ENCODE measurements around the gene PRELP.

Gene PRELP

DNA sequence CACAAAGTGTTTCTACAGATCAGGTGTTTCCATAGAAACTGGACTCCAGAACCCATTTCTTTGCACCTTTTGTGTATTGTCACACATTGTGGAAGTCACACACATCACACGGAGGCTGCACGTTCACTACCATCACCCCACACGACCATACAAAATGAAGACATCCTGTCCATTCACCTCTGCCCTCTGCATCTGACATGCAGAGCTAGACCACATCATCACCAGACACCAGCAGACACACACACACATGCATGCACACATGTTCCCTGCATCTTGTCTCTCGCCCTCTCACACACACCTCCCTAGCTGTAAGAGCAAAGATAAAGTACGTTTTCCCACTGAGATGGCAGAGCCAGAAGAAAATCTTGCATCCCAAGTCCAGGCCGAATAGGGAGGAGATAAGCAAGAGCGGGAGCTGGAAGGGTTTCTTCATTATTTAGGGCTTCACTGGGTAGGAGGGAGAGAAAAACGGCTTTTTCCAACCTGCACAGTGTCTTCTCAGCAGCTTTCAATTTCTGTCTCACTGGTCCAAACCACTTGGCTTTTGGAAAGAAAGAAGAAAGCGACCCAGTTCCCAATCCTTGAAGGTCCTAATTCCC lies 709 bp downstream of the PRELP start:
- DNase-seq (ENCODE audit: extremely low read depth in 1 of 2, low read depth in 1 of 2) = no peak

DNA sequence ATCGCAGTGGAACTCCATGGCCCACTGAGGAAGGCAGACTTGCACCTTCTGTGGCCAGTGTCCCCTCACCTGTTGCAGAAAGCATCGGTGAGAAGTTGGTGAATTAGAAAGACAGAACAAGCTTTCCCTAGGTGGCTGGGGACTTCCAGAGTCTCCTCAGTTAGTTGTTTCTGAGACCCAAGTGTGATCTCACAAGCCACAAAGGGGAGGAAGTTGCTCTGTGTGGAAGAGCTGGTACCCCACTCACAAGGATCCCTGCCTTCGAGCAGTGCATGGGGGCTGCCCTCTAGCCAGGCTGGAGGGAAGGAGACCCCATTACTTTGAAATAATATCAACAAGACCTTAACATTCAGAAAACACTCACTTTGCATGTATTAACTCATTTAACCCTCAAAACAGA lies 2.1 kb downstream of the PRELP start:
- no peak for DNase-seq (ENCODE audit: extremely low read depth in 1 of 2, low read depth in 1 of 2)

DNA sequence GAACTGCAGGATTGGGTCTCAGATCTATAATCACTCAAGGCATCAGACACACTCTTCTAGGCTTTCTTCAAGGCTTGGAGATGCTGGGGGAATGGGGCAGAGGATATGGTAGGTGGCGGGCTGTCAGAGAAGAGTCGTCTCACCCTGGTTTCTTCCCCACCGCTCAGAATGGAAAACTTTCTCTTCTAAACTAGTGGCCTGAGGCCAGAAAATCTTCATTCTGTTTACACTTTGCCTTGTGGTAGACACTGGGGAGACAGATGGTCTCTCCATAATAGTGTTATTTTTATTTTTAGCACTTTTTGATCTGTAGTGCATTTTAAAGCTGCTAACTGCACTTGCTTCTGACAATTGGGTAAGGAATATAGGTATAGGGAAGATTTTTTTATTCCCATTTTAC lies 2.6 kb downstream of the PRELP start:
- DNase-seq (ENCODE audit: extremely low read depth in 1 of 2, low read depth in 1 of 2) = no peak

DNA sequence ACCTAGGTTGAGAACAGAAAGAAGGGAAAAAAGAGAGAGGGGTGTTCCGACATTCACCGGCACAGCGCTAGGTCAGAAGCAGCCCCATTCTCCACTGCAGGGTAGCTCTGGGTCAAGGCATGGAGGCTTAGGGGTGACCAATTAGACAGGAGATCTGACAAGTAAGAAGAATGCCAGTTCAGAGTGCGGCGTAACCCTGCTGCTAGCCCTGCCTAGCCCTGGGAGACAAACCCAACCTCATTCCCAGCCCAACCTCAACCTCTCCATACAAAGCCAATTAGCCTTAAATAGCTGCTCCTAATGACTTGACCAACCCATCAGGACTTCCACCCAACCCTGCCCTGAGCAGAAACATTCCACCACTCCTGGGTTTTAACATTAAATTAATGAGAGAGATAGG lies 3.4 kb downstream of the PRELP start:
- no peak for DNase-seq (ENCODE audit: extremely low read depth in 1 of 2, low read depth in 1 of 2)

DNA sequence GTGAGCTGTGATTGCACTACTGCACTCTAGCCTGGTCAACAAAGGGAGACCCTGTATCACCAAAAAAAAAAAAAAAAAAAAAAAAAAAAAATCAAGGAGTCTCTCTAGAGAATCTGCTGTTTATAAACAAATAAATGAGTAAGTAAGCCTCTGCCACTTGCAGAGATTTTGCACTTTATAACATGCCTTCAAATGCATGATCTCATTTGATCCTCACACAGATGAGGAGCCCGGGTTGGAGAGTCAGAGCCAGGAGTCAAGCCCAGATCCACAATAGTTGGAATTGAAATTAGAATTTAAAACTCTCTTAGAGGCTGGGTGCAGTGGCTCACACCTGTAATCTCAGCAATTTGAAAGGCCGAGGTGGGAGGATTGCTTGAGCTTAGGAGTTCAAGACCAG lies 4.0 kb downstream of the PRELP start:
- DNase-seq (ENCODE audit: extremely low read depth in 1 of 2, low read depth in 1 of 2) = no peak

DNA sequence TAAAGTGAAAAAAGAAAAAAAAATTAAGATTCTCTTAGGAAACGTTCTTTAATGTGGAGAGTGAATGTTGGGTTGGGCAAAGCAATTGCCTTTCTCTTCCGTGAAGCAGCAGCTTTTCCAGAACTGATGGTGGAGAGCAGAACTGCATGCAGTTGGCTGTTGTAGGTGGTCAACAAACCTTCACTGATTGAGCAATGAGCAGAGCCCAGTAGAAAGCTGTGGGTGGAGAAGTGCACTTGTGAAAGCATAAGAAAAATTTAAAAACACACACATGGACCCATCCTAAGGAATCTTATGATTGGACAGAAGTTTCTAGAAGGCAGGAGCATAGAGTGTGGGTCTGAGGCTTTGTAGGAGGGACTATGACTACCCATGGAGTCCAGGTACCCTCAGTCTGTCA lies 4.5 kb downstream of the PRELP start:
- DNase-seq (ENCODE audit: extremely low read depth in 1 of 2, low read depth in 1 of 2) = no peak

DNA sequence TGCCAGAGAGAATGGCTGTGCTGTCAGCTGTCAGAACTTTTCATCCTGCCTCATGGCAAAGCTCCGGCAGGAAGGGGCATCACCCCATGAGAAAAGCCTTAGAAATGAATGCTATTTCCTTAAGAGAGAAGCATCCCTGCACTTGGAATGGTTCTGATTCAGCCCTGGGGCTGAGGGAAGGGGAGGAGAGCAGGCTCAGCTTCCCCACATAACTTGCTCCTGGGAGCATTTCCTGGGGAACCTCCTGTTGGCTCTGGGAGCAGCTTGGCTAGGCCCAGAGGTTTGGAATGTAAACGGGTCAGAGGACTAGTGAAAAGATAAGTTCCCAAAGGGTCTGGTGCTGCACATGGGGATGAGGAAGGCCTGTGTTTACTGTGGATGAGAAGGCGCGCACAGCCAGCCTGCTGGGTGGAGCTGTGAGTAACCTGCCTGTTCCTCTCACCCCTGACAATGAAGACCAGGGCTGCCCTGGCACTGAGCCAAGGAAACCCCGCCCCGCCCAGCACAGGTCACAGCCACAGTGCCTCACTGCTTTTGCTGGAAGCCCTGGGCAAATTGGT lies 5.0 kb downstream of the PRELP start:
- DNase-seq (ENCODE audit: extremely low read depth in 1 of 2, low read depth in 1 of 2) = peak in 1 of 2 donors; percentile 20

DNA sequence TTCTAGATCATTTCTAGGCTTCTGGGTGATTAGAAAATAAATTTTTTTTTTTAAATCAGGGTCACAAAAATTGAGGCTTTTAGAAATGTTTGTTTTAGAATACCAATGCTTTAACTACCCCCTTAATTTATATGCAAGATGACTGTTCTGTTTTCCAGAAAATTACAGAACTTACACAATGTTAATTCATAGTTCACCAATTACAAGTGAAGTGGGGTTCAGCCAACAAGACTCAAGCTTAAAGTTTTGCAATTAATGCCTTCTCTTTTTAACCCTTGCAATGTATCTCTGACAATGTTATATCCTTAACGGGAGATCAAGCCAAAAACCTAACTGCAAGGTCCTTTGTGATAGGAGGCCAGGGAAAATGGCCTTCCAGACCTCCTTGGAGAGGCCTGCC lies 5.6 kb downstream of the PRELP start:
- DNase-seq (ENCODE audit: extremely low read depth in 1 of 2, low read depth in 1 of 2) = no peak

DNA sequence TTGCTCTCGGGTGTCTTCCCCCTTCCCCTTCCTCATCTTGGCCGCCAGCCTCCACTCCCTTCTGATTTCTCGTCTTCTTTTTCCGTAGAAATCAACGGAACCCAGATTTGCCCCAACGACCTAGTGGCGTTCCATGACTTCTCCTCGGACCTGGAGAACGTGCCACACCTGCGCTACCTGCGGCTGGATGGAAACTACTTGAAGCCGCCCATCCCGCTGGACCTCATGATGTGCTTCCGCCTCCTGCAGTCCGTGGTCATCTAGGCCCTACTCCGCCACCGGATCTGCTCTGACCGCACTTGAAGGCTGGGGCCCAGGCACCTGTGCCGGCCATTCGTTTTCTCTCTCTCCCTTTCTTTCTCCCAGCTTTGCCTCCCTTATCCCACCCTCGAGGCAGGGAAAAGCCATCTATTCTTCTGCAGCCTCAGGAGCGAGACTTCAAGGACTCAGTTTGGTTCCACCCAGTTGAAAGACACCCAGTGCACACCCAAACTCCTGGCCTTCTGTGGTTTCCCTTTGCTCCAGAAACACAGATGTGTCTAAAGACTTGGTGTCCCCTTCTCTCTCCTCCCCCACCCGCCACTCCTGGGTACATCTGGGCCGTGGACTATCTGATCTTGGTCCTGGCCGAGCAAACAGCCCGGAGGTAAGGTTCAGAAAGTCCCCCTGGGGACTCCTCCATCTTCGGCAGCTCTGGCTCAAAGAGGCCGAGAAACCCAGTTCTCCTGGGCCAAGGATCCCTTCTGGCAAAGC lies 11.2 kb downstream of the PRELP start:
- DNase-seq (ENCODE audit: extremely low read depth in 1 of 2, low read depth in 1 of 2) = no peak

DNA sequence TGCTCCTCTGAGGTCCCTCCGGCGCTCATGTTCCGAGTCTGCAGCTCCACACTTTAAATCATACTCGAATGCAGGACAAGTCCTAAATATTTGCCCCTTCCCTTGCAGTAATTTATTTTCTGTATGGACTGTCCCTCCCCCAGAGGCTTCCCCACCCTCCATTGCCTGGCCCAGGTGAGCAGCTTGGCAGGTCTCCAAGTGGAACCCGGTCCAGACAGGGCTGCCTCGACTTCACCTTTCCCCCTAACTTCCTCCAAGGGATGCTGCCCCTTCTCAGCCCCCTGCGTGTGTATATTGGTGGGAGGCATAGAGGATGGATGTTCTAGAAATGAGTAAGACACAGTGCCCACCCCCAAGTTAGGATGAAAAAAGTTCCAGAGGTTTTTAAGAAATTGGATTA lies 12.9 kb downstream of the PRELP start:
- no peak for DNase-seq (ENCODE audit: extremely low read depth in 1 of 2, low read depth in 1 of 2)

DNA sequence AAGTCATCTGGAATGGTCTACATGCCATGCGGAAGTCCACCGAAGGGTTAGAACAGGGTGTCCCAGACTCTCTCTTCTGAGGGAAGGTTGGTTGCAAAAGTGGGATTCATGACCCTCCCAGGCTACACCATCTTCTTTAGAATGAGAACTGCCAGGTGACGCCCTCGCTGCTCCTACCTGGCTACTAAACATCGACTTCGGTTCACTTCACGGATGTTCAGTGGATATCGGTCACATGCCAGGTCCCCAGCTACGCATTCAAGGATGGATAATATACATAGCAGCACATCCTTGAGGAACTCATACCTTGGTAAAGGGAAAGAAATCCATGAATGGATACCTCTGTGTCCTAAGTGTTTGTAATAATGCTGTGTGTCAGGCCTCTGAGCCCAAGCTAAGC lies 15.0 kb downstream of the PRELP start:
- DNase-seq (ENCODE audit: extremely low read depth in 1 of 2, low read depth in 1 of 2) = no peak

DNA sequence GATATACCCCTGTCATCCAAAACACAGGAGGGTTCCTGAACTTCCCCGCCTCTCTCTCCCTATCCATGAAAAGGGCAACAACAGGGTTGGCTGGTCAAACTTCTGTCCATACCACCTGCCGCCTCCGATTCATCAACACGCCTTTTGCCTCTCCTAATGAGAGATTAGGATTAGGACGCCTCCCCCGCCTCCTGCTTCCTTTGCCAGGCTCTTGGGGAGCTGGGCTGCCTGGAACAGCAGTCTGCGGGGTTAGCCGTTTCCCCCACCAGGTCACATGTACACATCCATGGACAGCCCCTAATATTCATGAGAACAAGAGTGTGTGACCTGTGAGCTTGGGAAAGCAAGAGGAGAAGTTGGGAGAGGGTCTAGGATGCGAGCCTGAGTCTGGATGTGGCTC lies 16.1 kb downstream of the PRELP start:
- no peak for DNase-seq (ENCODE audit: extremely low read depth in 1 of 2, low read depth in 1 of 2)

DNA sequence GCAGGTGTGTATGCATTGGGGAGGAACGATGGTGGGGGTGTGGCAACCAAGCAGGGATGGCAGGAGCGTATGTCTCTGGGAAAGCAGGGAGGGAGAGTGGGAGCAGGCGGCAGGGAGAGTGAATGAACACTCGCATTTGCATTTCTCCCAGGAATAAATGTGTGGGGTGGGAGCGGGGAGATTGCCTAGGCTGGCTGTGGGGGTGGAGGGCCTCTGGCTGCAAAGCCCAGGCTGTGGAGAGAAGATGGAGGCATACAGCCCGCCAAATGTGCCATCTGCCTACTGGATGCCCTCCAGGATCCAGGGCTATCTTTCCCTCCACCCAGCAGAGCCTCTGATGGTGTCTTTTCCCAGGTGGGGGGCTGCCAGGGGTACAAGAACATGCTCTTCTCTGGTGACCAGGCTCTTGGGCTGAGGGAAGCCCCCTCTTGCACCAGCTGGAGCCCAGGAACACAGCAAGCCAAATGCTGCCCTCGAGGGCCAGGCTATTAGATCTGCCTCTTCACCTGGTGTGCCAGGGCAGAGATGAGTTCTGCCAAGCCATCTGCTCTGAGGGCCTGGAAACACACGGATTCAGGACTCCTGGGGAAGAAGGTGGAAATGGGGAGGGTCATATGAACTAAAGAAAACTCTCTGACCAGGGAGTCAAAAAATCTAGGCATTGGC lies 16.6 kb downstream of the PRELP start:
- DNase-seq (ENCODE audit: extremely low read depth in 1 of 2, low read depth in 1 of 2) = no peak

DNA sequence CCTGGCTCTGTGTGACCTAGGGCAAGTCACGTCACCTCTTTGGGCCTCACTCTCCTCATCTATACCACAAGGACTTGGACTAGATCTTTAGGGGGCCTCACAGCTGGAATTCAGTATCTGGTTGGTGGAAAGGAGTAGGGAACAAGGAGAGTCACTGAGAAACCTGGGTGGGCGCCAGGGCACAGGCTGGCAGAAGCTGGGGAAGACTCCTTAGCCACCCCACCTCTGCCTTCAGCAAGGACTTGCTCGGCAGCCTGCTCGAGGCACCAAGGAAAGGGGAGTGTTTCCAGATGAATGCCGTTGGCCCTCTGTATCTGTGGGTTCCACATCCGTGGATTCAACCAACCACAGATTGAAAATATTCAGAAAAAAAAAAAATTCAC lies 17.1 kb downstream of the PRELP start:
- no peak for DNase-seq (ENCODE audit: extremely low read depth in 1 of 2, low read depth in 1 of 2)

DNA sequence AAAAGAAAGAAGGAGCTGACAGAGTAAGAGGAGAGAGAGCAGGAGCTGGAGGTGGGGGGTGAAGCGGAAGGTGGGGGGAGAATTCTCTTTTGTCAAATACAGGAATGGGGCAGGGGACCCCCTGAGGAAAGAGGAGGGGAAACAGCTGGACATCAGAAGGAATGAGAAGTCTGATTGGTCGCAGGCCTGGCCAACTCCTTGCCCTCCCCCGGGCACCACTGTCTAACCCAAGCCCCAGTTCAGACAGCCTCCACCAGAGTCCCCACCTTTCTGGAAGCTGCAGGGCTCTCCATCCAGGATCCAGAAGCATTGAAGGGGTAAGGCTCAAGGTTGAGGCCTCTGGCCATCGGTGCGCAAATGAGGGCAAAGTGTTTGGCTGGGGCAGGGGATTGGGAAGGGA lies 18.3 kb downstream of the PRELP start, which contains the start of gene OPTC:
Gene OPTC (plus strand): TSS at position 253 of the 400 bp plus-strand sequence. CDS start 1,853 bp downstream, outside the sequence.
- no peak for DNase-seq (ENCODE audit: extremely low read depth in 1 of 2, low read depth in 1 of 2)

DNA sequence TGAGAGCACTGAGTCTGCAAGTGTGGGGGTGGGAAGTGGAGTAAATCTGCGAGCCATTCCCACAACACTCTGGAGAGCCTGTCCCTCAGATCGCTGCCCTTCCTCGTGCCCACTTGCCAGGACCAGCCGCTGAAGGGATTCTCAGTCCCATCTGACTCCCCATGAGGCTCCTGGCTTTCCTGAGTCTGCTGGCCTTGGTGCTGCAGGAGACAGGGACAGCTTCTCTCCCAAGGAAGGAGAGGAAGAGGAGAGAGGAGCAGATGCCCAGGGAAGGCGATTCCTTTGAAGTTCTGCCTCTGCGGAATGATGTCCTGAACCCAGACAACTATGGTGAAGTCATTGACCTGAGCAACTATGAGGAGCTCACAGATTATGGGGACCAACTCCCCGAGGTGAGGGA lies 20.2 kb downstream of the PRELP start:
- no peak for DNase-seq (ENCODE audit: extremely low read depth in 1 of 2, low read depth in 1 of 2)

DNA sequence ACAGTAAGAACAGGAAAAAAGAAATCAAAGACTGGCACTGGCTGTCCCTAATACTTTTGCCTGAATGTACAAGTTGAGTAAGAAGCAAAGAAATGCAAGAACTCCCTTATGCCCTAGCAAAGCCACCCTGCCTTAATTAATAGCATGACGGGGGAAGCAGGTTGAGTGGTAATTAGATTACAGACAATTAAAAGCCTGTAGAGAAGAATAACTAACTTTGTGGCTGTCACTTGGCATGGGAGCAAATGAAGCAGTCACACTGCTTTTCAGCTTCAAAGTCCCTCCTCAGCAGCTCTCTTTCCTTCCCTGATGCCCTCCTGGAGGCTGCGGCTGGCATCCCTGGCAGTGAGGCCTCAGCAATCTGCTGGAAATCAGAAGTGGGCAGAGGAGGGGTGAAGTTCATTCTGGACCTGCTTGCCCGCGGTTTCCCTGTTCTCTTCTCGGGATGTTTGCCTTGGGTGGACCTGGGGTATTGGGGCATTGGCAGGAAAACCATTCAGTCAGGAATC lies 21.7 kb downstream of the PRELP start:
- no peak for DNase-seq (ENCODE audit: extremely low read depth in 1 of 2, low read depth in 1 of 2)

DNA sequence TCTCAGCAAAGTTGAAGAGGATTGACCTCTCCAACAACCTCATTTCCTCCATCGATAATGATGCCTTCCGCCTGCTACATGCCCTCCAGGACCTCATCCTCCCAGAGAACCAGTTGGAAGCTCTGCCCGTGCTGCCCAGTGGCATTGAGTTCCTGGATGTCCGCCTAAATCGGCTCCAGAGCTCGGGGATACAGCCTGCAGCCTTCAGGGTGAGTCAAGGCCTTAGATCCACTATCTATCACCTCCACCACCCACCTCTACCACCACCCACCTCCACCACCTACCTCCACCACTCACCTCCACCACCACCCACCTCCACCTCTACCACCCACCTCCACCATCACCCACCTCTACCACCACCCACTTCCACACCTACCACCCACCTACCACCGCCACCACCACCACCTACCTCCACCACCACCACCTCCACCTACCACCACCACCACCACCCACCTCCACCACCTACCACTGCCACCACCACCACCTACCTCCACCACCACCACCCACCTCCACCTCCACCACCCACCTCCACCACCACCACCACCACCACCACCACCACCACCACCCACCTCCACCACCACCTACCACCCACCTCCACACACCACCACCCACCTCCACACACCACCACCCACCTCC lies 24.2 kb downstream of the PRELP start:
- no peak for DNase-seq (ENCODE audit: extremely low read depth in 1 of 2, low read depth in 1 of 2)

DNA sequence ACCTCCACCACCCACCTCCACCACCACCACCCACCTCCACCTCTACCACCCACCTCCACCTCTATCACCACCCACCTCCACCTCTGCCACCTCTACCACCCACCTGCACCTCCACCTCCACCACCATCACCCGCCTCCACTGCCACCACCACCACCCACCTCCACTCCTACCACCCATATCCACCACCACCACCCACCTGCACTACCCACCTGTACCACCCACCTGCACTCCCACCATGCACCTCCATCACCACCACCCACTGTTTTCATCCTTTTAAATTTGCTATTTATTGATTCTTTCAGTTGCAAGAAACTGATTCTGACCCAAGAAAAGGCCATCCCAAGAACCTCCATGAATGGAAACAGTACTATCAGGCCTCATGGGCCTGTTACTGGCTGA lies 24.7 kb downstream of the PRELP start:
- no peak for DNase-seq (ENCODE audit: extremely low read depth in 1 of 2, low read depth in 1 of 2)

DNA sequence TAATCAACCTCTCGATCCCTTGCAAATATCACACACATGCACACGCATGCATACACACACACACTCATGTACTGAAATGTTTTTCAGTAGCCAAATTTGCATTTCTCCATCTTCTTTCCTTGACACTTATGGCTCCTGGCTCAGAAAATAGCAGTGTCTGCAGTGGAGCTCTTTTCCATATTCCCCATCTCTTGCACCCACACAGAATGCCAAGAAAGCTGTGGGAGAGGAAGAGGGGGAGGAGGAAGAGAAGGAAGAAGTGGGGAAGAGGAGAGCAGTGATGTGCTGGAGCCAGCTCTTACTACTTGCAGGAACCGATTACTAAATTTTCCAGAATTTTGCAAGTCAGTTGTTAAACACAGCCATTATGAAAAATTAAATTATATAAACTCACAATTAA lies 28.2 kb downstream of the PRELP start:
- DNase-seq (ENCODE audit: extremely low read depth in 1 of 2, low read depth in 1 of 2) = no peak
